HG02759 (cell line): Measurements from ENCODE around the gene PPIE.

Experiments used
- ATAC-seq: cut with Tn5 transposase; IDR thresholded peaks from one replicate; pipeline ENCODE4 v1.9.1; 2021; ENCODE audit warnings: mild to moderate bottlenecking, moderate library complexity; ENCODE audit not compliant: unreplicated experiment

PPIE gene

DNA sequence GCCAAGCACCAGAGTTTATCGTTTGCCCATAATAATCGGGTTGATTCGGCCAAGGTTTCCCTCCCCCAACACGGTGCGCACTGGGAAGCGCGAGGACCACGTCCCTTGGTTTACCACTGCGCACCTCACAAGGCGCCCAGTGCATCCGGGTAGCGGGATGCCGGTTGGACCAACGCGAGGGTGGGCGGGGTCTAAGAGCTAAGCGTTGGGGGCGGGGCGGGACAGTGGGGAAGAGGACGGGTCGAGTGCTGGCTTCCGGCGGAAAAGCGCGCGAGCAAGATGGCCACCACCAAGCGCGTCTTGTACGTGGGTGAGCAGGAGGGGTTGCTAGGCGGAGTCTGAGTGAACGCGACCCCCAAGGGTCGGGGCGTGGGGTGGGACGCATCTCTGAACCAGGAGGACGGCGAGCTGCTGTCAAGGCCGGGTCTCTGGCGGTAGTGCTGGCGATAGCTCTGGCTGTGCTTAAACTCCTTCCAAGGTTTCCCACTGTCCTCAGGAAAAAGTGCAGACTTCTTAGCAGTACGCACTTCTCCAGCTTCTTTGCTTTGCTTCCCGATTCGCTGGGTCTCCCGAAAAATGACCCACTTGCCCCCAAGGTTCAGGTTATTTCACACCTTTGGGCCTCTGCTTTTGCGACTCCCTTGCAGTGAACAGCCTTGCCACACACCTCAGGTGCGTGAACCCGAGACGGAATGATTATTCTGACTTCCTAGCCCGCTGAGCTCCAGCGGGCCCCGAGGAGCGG is at the start of gene PPIE:
PPIE (plus strand) TSS at position 261 of the 745 bp plus-strand sequence; CDS start at position 280, 19 bp downstream.
- peak; percentile 92 for ATAC-seq

DNA sequence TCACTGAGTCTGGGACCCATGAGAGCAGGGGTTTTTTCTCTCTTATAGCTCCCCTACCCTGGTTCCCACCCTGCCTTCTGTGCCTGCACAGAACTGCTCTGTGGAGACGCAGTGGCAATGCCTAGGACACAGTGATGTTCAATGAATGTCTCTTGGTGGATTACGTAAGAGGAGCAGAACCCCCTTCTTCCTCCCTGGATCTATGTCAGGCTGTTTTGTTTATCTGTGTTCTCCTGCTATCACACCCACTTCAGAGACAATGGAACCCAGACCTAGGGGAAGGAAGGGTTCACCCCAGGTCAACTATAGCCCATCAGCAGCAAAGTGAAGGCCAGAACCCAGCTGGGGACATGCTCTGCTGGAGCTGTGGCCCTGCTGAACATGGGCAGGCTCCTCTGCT is 49.5 kb upstream of the PPIE start:
- no peak for ATAC-seq

DNA sequence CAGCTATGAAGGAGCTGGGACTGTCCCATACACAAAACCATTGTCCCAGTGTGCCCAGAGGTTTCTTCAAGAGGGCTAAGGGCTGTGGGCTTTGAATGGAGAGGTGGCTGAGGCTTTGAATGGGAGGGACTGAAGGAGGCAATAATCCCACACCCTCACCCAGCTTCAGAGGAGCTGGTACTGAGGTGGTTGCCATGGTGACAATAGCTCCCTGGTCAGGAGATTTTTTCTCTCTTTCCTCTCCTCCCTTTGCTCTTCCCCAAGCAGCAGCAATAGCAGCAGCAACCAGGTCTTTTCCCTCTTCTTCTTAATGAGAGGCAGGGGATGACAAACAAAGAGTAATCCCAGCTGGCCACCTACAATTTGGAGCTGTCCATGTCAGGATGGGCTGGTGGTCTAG is 49.0 kb upstream of the PPIE start:
- no peak for ATAC-seq

DNA sequence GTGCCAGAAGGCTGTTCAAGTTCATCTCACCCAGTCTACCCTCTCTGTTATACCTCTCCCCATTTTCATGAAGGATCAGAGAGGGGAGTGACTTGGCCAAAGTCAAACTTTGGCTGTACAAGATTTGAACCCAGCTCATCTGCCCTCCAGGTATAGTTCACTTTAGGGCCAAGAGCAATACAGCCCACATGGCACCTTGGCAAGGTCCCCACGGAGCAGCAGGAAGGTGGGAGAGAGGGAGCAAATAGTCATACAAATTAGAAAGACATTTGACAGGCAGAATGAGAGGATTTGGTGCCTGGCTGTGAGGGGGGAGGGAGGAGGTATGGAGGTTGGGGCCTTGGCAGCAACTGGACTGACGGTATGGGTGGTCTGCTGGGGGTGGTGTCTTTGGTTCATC is 48.5 kb upstream of the PPIE start:
- no peak for ATAC-seq

DNA sequence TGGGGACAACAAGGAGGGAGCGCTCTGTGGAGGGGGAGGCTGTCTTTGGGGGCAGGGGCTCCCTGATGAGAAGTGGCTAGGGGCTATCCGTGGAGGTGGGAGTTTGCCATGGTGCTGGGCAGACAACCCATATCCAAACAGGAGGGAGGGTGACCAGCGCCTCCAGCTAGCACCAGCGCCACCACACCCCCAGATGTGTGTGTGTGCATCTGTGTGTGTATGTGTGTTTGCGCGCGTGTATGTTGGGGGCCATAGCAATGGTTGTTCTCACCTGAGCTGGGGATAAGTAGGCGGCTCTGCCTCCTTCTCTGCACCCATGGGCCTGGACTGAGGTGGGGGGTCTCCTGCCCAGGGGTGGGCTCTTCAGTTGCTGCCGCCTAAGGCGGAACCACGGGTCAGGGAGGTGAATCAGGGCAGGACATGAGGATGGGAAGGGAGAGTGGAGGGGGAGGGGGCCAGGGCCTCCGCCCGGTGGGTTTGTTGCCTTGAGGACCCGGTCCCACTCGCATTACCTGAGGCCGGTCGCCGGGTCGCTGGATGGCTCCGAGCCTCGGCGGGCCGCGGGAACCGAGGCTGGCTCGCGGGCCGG is 47.8 kb upstream of the PPIE start:
- ATAC-seq = peak; percentile 19

DNA sequence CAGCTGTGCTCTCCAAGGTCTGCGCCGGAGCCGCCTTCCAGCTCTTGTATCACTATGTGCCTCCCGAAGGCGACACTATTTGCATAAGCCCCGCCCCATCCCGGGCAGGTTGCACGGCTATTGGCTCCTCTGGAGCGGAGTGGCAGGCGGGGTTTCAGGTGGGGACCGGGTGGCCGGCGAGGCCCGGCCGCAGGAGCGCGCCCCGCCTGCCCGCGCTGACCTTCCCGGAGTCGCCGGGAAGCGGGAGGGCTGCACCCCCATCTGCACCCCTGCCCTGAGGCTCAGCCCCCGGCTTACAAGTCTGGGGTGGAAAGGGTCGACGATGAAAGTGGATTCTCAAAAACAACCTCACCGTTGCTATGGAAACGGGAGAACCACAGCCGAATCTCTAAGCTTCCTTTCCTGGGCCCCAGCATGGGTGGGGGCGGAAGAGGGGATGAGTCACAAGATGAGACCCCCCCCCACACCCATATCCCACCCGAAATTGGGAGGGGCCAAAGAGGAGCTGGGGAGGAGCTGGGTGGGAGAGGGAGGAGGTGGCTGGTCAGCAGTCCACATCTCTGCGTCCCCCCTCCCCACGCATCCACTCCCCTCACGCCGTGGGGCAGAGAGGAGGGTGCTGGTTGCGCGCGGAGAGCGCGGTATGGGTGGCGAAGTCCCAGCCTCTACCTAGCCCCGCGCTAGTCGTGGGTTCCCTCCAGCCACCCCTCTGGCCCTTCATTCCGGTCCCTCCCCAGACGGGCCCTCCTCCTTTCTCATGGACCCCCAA is 47.1 kb upstream of the PPIE start, which contains the start of gene HPCAL4:
HPCAL4 (minus strand) TSS at position 51 of the 769 bp plus-strand sequence. CDS start 6,830 bp downstream, outside the sequence.
- peak; percentile 89 for ATAC-seq

DNA sequence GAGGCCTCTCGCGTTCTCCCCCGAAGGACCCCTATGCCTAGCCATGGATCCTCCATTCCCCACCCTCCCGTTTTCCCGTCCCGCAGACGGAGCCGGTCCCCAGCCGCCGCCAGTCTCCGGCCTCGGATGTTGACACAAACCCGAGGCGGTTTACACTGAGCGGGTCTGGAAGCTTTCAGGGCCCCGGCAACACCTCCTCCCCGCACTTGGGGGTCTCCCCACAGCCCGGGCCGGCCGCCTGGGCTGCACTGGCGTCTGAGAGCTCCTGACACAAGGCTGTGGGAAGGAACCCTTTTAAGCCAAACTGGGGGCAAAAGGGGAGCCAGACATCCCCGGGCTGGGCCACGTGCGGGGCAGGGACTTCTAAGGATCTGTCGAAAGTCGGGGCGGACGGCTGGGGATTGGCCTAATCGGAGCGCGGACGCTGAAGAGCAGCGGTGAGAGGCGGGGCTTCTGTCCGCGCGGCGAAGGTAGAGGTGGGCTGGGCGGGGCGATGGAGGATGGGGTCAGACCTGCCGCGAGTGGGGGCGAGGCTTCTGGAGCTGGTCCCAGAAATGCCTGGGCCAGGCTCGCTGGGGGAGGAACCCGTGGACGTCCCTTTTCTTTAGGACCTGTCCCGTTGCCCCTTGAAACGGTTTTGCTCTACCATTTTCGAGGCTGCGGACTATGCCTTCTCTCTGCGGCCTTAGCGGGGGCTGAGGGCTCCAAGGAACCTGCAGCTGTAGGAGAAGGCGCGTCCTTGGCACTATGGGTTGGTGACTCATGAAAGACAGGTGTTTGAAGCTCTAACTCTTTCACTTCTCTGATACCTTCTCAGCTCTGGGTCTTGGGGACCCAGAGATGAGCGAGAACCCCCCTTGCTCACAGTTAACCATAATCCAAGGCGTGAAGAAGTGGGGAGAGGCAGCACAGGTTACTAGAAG is 46.3 kb upstream of the PPIE start:
- no peak for ATAC-seq

DNA sequence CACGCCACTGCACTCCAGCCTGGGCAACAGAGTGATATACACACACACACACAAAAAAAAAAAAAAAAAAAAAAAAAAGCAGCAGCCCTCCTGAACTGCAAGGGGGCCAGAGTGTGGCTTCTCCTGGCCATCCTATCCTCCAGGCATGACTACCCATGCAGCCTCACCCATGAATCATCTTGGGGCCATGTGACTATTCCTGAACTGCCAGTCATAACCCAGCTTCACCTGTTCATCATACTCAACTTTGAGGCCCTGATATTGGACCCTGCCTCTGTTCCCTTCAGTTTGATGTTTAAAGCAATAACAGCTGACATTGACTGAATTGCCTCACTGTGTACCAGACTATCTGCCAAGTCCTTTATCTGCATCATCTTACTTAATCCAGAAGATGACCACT is 44.7 kb upstream of the PPIE start:
- ATAC-seq = no peak

DNA sequence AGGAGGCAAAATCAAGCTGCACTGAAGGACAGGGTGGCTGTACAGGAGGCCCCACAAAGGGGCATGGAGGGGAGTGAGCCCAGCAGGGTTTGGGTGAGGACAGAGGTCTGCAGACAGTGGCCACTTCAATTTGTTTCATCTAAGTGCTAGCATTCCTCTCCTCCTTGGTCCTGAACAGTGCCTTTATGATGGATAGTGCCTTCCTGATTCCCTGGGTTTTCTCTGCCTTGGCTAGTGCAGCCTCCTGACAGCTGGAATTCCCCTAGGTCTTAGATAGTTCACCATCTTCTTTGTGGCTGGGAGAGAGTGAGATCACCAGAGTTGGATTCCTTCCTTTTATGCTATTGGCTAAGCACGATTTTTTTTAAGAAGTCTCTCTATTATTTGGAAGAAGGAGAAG is 43.7 kb upstream of the PPIE start:
- no peak for ATAC-seq

DNA sequence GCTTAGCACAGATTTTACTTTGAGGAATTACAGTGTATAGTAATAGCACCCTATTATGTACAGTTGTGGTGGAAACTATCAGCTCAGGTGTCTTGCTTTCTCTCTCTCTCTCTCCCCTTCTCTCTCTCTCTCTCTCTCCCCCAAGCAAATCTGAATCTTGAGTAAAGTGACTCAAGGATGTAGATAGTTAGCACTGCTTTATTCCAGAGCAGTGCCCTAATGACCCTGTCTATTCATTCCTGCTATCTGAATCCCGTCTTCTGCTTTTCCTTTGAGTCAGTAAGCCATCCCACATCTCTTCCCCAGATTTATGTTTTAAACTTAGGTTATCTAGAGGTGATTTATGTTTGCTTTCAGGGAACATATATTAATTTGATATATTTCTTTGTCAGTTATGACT is 42.2 kb upstream of the PPIE start:
- ATAC-seq = no peak

DNA sequence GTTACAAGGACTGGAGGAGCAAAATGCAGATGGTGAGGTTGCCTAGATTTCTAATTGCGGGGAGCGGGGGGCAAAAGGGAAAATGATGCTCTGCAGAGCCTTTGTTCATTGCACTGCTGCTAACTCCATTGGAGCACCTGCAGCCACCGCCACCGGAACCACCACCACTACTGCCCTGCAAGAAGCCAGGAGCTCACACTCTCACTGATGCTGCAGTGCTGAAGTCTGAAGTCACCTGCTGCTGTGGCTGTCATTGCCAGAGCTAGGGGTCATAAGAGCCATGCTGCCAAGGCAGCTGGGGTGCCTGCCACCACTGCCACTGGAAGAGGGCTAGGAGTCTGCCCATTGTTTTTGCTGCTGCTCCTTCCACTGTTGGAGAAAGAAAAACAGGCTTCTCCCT is 40.1 kb upstream of the PPIE start:
- ATAC-seq = no peak

DNA sequence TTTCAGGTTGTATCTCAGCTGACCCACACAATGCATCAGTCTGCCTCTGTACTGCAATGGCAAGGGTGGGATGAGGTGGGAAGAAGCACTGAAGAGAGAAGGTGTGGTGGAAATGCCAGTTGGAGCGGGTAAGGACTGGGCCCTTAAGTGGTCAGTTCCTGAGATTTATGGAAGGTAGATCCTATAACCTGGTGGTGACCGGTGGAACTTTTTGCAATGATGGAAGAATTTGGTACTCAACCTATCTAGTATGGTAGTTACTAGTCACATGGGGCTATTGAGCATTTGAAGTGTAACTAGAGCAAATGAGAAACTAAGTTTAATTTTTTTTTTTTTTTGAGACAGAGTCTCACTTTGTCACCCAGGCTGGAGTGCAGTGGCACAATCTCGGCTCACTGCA is 39.3 kb upstream of the PPIE start:
- no peak for ATAC-seq

DNA sequence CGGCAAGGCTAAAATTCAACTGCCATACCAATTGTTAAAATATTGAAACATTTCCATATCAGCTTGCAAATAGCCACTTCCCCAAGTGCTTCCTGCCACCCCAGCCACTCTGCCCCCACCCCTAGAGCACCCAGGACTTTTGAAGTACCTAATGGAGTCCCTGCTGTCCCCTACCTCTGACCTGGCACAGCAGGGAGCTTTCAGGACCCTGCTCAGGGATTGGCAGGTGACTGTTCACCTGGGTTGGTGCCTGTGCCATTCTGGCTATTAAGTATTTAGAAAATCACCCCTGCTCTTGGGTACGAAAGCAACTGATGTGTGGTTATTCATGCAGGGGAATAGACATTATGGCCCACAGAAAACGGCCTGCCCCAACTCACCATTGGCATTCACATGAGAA is 38.3 kb upstream of the PPIE start:
- no peak for ATAC-seq

DNA sequence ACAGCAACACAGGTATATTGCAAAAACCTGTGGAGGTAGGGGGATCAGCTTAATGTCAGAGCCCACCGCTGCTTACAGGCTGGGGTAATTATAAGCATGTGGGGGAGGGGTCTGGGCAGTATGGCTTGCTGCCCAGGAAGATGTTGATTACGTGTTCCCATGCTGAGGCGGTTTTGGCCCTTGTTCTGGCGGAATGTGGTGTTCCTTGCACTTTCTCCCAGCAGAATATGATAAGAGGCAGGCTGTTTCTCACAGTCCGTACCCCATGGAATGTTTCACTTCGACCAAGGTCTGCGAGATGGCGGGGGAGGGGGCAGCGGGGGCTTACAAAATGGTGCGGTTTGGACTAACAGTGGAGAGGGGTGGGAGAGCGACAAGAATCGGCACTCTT is 37.6 kb upstream of the PPIE start:
- ATAC-seq = no peak

DNA sequence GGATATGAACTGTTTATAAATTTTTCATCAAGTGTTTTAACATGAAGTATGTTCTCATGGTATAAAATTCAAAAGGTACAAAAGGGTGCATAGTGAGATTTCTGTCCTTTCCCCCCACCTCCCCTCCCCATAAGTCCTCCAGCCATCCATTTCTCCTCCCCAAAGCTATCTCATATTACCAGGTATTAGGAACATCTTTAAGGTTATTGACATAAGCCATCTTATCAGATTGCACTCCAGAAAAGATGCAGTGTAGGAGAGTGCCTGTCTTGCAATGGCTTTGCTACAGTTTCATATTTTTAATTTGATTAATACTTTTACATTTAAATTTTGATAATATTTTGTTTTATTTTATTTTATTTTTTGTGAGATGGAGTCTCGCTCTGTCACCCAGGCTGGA is 33.9 kb upstream of the PPIE start:
- ATAC-seq = no peak

DNA sequence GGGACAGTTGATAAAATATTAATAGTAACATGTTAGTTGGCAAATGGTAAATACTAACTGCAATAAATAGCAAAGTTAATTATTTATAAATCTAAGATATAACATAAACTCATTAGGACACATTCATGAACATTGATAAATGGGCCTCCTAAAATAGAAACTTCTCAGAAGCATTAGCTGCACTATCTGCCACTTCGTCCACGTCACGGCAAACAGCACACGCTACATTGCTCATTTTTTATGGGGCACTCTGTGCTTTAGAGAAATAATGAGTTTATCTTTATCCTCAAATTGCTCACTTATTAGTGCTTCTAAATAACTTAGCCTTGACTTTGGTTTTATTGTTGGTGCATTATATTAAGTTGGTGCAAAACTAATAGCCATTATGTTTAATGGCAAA is 31.2 kb upstream of the PPIE start:
- ATAC-seq = no peak

DNA sequence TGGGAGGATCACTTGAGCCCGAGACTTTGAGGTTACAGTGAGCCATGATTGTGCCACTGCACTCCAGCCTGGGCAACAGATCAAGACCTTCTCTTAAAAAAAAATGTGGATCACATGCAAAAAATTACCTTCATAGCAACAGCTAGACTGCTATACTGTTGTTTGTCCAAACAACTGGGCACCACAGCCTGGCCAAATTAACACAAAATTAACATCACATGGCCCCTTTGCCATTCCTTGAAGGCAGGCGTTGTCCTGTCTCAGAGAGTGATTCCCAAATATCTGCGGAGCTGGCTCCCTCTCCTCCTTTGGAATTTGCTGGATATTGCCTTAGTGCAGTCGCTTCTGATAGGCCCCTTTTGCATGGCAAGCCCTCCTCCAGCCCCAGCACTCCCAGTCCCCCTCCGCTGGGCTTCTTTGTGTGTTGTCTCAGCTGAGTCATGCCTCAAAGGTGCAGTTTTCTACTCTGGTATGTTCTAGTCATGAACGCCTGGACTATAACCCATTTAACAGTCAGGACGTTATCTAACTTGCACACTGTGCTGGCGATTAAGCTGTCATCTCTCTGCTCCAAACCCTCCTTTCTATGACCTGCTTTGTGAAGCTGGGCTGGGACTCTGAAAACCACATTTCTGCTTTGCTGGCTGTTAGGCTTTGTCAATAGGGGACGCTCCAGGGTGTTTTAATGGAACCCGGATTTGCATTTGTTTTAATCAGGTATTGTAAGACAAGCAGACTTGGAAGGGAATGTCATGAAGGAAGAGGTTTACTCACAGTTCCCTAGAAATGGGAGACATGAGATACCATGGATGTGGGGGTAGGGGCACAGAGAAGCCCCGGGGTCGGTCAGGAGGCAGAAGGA is 27.3 kb upstream of the PPIE start:
- no peak for ATAC-seq

DNA sequence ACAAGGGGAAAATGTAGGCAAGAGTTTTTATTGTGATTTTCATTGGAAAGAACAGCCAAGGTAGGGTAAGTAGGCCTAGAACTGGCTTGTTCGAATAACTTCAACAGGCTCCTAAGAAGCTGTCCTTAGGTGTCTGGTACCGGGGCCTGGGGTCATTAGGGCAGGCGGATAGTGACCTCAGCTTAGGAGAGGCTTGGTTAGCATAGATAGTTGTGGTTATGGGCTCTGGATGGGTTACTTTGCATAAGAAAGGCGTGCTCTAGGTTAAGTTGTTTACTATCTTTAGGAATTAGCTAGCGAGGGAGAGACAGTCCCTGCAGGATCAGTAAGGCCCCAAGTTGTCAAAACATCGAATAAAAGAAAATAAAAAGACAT is 26.7 kb upstream of the PPIE start:
- no peak for ATAC-seq

DNA sequence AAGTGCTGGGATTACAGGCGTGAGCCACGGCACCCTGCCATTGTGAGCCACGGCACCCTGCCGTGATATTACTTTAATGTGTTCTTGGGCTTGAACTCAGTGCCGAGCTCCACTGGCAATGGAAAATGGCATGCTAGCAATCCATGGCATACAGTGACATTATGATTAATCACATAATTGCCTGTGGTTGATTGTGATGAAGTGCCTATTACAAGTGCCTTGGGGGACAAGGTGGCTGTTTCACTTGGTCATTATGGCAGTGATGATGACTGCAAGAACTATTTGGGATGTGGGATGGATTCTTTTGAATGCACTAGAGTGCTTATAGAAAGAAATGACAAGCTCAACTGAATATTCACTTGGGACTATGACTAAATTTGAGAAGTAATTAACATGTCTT is 25.1 kb upstream of the PPIE start:
- ATAC-seq = no peak

DNA sequence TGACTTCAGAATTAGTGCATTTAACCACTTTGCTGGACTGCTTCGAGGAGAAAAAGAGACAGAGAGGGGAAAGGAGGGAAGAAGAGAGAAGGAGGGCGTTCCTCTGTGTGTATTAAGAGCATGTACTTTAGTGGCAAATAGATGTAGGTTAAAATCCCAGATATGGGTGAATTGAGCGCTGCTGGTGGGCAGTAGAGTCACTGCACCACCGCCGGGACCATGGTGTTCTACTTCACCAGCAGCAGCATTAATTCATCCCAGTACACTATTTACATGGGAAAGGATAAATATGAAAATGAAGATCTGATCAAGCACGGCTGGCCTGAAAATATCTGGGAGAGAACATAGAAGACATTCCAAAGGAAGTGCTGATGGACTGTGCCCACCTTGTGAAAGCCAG is 20.9 kb upstream of the PPIE start:
- ATAC-seq = no peak
